Stimulated activated CD8-positive, alpha-beta memory T cell treated with anti-CD3 and anti-CD28 coated beads, Interleukin-4, amount 100 ng/mL, for 4 hours (primary cell): ENCODE data around the gene EFCAB6.
A peak's percentile ranks its signal among the peaks of the same experiment; 100 is the strongest.

Source experiments
- DNase-seq, 2 donors: peaks; one replicate each; pipeline ENCODE4 v3.0.0-alpha.2; 2020; ENCODE audit warnings: low read depth in 2 of 2, low spot score in 1 of 2

Gene EFCAB6, protein sequence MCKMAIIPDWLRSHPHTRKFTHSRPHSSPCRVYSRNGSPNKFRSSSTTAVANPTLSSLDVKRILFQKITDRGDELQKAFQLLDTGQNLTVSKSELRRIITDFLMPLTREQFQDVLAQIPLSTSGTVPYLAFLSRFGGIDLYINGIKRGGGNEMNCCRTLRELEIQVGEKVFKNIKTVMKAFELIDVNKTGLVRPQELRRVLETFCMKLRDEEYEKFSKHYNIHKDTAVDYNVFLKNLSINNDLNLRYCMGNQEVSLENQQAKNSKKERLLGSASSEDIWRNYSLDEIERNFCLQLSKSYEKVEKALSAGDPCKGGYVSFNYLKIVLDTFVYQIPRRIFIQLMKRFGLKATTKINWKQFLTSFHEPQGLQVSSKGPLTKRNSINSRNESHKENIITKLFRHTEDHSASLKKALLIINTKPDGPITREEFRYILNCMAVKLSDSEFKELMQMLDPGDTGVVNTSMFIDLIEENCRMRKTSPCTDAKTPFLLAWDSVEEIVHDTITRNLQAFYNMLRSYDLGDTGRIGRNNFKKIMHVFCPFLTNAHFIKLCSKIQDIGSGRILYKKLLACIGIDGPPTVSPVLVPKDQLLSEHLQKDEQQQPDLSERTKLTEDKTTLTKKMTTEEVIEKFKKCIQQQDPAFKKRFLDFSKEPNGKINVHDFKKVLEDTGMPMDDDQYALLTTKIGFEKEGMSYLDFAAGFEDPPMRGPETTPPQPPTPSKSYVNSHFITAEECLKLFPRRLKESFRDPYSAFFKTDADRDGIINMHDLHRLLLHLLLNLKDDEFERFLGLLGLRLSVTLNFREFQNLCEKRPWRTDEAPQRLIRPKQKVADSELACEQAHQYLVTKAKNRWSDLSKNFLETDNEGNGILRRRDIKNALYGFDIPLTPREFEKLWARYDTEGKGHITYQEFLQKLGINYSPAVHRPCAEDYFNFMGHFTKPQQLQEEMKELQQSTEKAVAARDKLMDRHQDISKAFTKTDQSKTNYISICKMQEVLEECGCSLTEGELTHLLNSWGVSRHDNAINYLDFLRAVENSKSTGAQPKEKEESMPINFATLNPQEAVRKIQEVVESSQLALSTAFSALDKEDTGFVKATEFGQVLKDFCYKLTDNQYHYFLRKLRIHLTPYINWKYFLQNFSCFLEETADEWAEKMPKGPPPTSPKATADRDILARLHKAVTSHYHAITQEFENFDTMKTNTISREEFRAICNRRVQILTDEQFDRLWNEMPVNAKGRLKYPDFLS (N-terminal part only)

GRCh38 chr22:43812149-43812842, at the start of gene EFCAB6:
Gene EFCAB6, minus strand, starts transcription at chr22:43812305. Its CDS starts 29,987 bp downstream, at chr22:43782318.
- DNase-seq, result peak; percentile 79 to 85

- DNase-seq, result no peak
These were observed 49.4 kb upstream of the EFCAB6 start for GRCh38 chr22:43861529-43861928.

GRCh38 chr22:43860831-43861230, 48.7 kb upstream of the EFCAB6 start:
- no peak for DNase-seq

- DNase-seq, result no peak
These were observed 48.0 kb upstream of the EFCAB6 start for GRCh38 chr22:43860126-43860525.

GRCh38 chr22:43859621-43860020, 47.5 kb upstream of the EFCAB6 start:
- no peak for DNase-seq

DNA sequence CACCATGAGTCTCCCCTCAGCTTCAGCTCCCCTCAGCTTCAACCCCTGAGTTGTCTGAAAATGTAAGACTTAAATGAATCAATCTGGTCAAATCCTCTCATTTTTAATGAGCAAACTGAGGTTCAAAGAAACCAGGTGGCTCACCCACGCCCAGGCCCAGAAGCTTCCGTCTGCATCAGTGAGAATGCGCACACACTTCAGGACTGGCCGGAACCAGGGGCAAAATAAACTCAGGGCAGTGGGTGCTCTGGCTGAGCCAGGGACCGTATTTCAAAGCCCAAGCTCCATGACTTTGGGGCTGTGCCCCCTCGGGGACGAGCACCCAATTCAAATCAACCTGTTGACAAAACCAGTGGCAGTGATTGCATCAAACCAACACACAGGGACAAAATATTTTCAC, 47.1 kb upstream of the EFCAB6 start:
- no peak for DNase-seq

DNA sequence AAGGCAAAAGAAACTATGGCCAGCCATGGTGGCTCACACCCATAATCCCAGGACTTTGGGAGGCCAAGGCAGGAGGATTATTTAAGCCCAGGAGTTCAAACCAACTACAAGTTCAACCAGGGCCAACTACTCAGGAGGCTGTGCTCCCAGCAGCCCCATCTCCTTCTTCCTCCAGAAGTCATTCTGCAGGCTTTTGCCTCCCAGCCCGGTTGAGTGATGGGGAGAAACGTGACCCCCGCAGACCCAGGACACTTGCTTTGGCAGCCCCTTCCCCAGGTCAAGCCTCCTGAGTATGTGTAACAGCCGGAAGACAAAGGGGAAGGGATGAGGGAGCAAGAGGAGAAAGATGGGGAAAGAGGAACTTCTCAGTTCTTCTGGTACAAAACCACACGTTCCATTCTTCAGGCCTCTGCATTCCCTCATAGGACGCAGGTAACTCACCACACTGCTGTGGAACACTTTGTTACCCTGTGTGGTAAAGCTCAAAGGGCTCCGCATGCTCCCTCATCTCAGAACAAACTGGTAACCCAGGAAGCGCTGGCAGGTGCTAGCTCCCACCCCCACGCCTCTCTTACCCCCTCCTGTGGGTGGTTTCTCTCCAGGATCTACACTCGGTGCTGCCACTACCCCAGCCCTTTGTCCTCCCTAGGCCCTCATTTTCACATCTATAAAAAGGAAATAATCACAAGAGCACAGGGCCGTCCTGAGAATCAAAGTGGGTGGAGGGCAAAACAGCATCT, 46.2 kb upstream of the EFCAB6 start:
- DNase-seq, result no peak

DNA sequence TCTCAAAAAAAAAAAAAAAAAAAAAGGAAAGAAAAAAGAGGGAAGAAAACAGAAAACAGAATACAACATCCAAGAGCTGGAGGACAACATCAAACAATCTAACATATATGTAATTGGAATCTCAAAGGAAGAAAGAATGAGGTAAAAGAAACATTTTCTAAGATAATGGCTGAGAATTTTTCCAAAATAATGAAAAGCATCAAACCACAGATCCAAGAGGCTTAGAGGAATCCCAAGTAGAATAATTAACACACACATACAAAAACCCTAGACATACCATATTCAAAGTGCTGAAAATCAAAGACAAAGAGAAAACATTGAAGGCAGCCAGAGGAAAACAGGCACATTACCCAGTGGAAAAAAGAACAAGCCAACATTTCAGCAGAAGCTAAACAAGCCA, 45.3 kb upstream of the EFCAB6 start:
- no peak for DNase-seq

DNA sequence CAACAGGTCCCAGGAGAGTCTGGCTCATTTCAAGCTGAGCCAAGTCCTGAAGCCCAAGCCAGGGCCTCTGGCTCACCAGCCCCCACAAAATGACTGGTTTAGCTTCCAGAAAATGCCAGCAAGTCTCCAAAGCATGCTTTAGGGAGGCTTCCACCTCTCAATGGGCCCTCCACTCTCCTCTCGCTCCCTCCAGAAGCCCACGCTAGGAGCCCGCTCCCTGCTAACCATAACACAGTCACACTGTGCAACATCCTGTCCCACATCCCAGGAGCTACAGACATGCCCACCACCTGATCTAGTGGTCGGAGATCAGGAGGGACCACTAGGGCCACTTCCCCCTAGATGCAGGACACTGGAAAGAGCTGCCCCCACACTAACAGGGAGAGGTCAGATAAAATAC, 43.3 kb upstream of the EFCAB6 start:
- DNase-seq, result no peak

GRCh38 chr22:43854786-43855271, 42.7 kb upstream of the EFCAB6 start:
- DNase-seq, result no peak

DNA sequence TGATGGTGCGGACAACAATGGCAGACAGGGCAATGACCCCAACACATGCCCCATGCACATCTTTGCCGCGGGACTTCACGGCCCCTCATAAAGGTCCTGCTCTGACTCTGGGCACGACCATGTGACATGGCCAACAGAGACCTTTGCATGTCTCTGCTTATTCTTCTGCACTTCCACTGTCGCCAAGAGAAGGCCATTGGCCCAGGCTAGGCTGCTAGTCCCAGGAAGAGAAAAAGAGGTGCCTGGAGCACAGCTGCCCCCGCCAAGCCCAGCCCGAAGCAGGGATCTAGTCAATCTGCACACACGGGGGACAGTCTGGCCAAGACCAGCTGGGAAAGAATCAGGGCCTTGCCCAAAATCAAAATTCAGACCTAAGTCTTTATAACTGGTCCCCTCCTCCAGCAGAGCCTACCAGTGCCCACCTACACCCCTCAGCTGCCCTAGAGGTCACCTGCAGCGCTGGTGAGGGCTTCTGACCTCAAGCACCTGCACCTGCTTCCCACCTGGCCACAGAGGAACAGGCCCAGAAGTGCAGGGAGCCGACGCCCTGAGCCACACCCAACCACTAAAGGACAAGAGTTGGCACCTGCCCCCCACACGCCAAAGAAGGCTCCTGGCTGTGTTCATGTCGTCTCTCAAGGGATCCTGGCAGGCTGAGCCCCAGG, 42.1 kb upstream of the EFCAB6 start:
- no peak for DNase-seq

DNA sequence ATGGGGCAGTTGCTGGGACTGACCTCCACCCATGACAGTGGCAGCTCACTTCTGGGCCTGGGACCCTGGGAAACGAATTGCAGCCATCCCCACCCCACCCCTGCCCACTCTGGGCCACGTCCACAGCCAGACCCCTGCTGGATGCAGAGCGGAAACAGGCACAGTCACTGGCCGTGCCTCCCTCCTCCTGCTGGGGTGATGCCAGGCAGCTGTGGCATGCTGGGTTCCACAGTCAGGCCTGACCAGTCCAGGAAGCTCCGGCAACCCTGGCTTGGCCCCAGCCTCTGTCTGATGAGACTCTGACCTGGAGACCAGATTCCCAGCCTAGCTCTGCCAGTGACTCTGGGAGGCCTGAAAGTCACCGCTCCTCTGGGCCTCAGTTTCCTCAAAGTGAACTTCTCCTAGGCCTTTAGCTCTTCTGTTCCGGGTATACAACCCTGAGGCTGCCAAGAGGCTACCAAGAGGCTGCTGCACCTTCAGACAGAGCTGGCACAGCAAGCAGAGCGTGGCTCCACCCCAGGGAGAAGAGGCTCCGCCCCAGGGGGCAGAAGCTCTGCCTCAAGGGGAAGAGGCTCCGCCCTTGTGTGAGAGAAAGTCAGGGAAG, 41.3 kb upstream of the EFCAB6 start:
- no peak for DNase-seq

DNA sequence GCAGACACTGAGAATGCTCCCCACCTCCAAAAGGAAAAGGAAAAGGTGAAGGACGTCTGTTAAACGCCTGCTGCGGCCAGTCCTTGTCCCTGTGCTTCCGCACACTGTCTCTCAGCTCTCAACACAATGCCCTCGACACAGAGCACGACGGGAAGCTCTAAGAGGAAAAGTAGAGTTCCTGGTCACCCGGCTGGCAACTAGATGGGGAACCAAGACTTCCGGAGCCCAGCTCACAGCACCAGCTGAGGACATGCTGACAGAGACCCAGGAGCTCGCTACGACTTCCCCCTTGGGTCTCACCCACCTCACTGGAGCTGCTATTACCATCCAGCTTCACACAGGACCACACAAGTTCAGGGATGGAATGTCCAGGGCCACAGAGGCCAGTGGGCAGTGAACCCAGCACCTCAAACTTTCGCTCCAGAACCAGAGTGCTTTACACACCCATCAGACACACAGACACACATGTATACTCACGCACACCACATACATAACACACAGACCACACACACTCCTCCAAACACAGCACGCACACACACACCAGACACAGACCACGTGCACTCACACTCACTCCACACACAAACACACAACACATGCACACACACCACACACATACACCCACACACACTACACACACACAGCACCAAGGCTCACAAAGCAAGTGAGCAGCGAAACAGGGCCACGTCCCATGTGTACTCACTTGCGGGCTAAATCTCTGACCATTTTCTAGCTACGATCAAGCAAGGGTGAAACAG, 40.6 kb upstream of the EFCAB6 start:
- DNase-seq, result no peak

DNA sequence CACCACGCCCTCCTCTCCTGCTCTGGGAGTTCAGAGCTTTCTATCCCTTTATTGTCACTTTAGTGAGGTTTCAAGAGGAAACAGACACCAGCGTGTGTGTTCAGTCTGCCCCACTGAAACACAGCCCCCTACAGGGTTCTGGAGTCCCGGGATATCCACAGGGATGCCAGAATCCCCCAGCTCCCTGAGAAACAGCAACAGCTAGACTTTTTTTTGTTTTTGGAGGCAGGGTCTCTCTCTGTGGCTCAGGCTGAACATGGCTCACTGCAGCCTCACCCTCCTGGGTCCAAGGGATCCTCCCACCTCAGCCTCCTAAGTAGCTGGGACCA, 39.8 kb upstream of the EFCAB6 start:
- DNase-seq, result no peak

DNA sequence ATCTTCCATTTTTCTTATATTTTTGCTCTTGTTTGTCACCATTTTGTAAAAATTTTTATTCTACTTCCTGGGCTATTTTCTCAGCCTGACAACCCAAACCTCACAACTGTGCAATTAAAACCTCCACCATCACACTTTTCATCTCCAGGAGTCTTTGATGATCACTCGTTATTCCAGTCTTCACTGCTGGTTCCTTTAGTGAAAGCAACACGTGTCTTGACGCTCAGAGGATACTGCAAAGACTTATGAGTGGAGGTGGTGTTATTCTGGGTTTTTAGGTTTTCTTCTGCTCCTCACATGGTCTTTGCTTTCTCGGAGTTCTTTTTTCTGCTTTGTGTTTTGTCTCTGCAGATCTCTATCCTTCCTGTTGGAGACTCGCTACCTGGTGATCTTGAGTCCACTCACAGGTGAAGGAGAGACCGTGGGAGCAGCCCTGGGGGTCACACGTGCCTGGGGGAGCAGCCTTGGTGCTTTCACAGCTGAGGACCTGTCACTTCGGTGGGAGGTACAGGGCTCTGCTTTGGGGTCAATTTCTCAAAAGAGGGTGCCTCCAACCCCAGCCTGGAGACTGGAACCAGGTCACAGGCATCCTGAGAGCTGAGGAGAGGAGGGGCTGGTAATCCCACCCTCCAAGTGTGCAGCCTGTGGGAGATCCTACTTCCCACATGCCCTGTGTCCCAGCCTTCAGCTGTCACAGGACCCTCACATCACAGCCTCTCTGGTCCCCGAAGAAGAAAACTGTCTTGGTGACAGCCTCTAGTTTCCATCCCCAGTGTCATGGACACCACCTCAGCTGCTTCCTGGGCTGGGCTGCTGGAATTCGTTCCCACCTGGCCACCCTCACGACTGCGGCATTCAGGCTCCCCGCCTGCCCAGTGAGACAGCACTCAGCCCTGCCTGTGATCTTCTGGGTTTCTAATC, 39.2 kb upstream of the EFCAB6 start:
- no peak for DNase-seq

- no peak for DNase-seq
These were observed 38.4 kb upstream of the EFCAB6 start for GRCh38 chr22:43850529-43850928.

- DNase-seq, result no peak
These were observed 37.6 kb upstream of the EFCAB6 start for GRCh38 chr22:43849731-43850130.
